K562 (cell line): Measurements from ENCODE around the gene STX1A. TPM values are rescaled to one million over a fixed set of nuclear protein-coding genes. Genes with fewer than 3 reads are reported as not detected.

ENCODE experiments used
- CUX1 ChIP-seq: fragments of 200-800 bp; sonication (Bioruptor generic); IDR thresholded peaks from 2 replicates; pipeline ENCODE4 v1.6.1; 2016; ENCODE audit warnings: missing genetic modification characterization, missing compliant biosample characterization
- E2F1 ChIP-seq: sonication (generic); formaldehyde crosslinking; IDR thresholded peaks from 2 replicates; pipeline ENCODE4 v1.8.1; 2023; ENCODE audit warnings: mild to moderate bottlenecking, missing genetic modification reagents, moderate library complexity
- FOXO4 ChIP-seq: fragments of 450-650 bp; formaldehyde crosslinking; IDR thresholded peaks from 2 replicates; pipeline ENCODE4 v1.4.0; 2020; ENCODE audit warnings: mild to moderate bottlenecking, moderate library complexity
- KLF13 ChIP-seq: fragments of 450-650 bp; IDR thresholded peaks from 2 replicates; pipeline ENCODE4 v1.6.1; 2016; ENCODE audit warnings: missing genetic modification characterization, low read depth, mild to moderate bottlenecking, missing compliant biosample characterization, moderate library complexity, borderline replicate concordance
- PCBP1 ChIP-seq: fragments of 200-400 bp; formaldehyde crosslinking; IDR thresholded peaks from 2 replicates; pipeline ENCODE4 v1.6.1; 2018; ENCODE audit warnings: mild to moderate bottlenecking, low read depth, low read length; ENCODE audit not compliant: poor library complexity, severe bottlenecking
- SMARCC2 ChIP-seq: fragments of 450-650 bp; IDR thresholded peaks from 2 replicates; pipeline ENCODE4 v1.6.1; 2017; ENCODE audit warnings: antibody characterized with exemption, moderate library complexity, mild to moderate bottlenecking, low read depth
- SRSF3 ChIP-seq: fragments of 200-400 bp; formaldehyde crosslinking; IDR thresholded peaks from 2 replicates; pipeline ENCODE4 v1.6.1; 2016; ENCODE audit warnings: mild to moderate bottlenecking, low read length, moderate library complexity; ENCODE audit not compliant: insufficient read depth
- STAT5A ChIP-seq: IDR thresholded peaks from 2 replicates; pipeline ENCODE4 v1.6.1; 2012; ENCODE audit warnings: low read length, inconsistent platforms, borderline replicate concordance
- THAP12 ChIP-seq: fragments of 250-450 bp; sonication (Bioruptor Pico); IDR thresholded peaks from 2 replicates; pipeline ENCODE4 v1.9.0; 2021; ENCODE audit warnings: mild to moderate bottlenecking, inconsistent platforms
- ZBTB33 ChIP-seq: sonication (generic); formaldehyde crosslinking; IDR thresholded peaks from 2 replicates; pipeline ENCODE4 v1.8.1; 2023; ENCODE audit warnings: mild to moderate bottlenecking, missing genetic modification reagents
- ZNF511 ChIP-seq: sonication (generic); formaldehyde crosslinking; IDR thresholded peaks from 2 replicates; pipeline ENCODE4 v1.8.0; 2022; ENCODE audit warnings: mild to moderate bottlenecking, missing genetic modification reagents
- polyA plus RNA-seq, 8 experiments: library from polyadenylated mRNA; depleted of rRNA in 4 of 8; stranded (reverse) in 5 of 8; unstranded in 3 of 8; fragments of >200 nt; fragmentation: Nextera tagmentation in 2 of 8; fragmentation: Illumina TruSeq in 1 of 8; extraction: Ambion mirVana in 2 of 8; extraction: Trizol in 1 of 8; gene quantifications; 2 replicates each; pipeline versions ENCODE4 v1.2.1 to v1.2.3, GENCODE V29; 2011 to 2014; ENCODE audit warnings: inconsistent platforms in 1 of 8, missing spikeins in 1 of 8
- total RNA-seq, 7 experiments: library from RNA; depleted of rRNA in 6 of 7; stranded (reverse); fragments of >200 nt in 6 of 7; fragmentation: Illumina TruSeq in 2 of 7; extraction: Trizol in 2 of 7; gene quantifications; 2 replicates each; pipeline versions ENCODE4 v1.2.1 to v1.2.3, GENCODE V29; 2011 to 2021; ENCODE audit warnings: low replicate concordance in 1 of 7

STX1A gene
- total and polyA plus RNA-seq, 9 of the 15 experiments (the other 6 are each of a cell fraction or from before 2014, with no cell fraction given): 0.04 to 15.1 (median 6.3) TPM

GRCh38 chr7:73718905-73719805 is at the start of gene STX1A (continued):
- TF ChIP-seq E2F1 (no peak), SRSF3 (no peak), FOXO4 (CRISPR knock-in tag) (no peak), THAP12 (CRISPR knock-in tag) (peak; percentile 82; the same call in 1 of the 2 replicates), PCBP1 (peak; percentile 46), SMARCC2 (no peak), ZNF511 (CRISPR knock-in tag) (0 out of 2 replicates have a peak, but pooled peaks have one; percentile 27), ZBTB33 (no peak), CUX1 (CRISPR knock-in tag) (no peak), KLF13 (tag) (peak; percentile 36; the same call in 1 of the 2 replicates), STAT5A (no peak)
